ENCODE data around the gene ACRV1. TPM values are rescaled to one million over a fixed set of nuclear protein-coding genes. Genes with fewer than 3 reads are reported as not detected.

Gene ACRV1
- total and polyA plus RNA-seq, 2 of the 4 experiments (the other 2 are of a cell fraction) = not detected

- Histone ChIP-seq H3K18ac (ENCODE audit: low read depth, low read length) (no peak overlapping the region), H3K9me1 (ENCODE audit: insufficient read depth, low read length) (no peaks in the 10 kb centered on the region), H3K9ac (ENCODE audit: low read depth, low read length) (no peak overlapping the region), H3K56ac (ENCODE audit: extremely low read depth, insufficient read depth, low read length) (no peak overlapping the region), H4K91ac (ENCODE audit: insufficient read depth, low read depth, low read length) (no peak overlapping the region), H3K23ac (ENCODE audit: low read depth, low read length) (no peak overlapping the region), H2AFZ (replicated peaks; ENCODE audit: low read length, poor library complexity) (no peak overlapping the region), H3K4me1 (ENCODE audit: control insufficient read depth, insufficient read depth, low read length) (no peaks in the 10 kb centered on the region), H3K79me1 (ENCODE audit: low read depth in 1 of 2, low read length in 2 of 2) (peaks cover 3 to 8% of the 10 kb centered on the region in 2 experiments; a peak in 1 of 4 replicates), H3K4ac (ENCODE audit: low read depth, low read length) (no peak overlapping the region), H2BK20ac (ENCODE audit: low read depth, low read length) (no peak overlapping the region), H4K5ac (ENCODE audit: low read depth, low read length) (no peak overlapping the region), H3K27me3 (ENCODE audit: control insufficient read depth, insufficient read depth, low read length) (no peaks in the 10 kb centered on the region), H2BK5ac (ENCODE audit: low read depth, low read length, poor library complexity, severe bottlenecking) (no peak overlapping the region), H3K4me2 (ENCODE audit: low read depth, low read length) (no peak overlapping the region), H4K8ac (ENCODE audit: low read depth in 2 of 2, low read length in 2 of 2) (no peak overlapping the region), H2AK9ac (replicated peaks; ENCODE audit: low read depth, low read length, poor library complexity) (no peak overlapping the region), H2BK15ac (ENCODE audit: low read depth, low read length) (no peak overlapping the region), H3K27ac (ENCODE audit: insufficient read depth, low read length) (no peak overlapping the region), H2BK120ac (ENCODE audit: low read depth, low read length) (no peak overlapping the region), H4K20me1 (ENCODE audit: insufficient read depth, low read length) (no peaks in the 10 kb centered on the region), H2AK5ac (ENCODE audit: low read depth, low read length) (no peak overlapping the region), H3K9me3 (ENCODE audit: control insufficient read depth, insufficient read depth, low read length) (no peaks in the 10 kb centered on the region), H3K4me3 (ENCODE audit: insufficient read depth, low read depth, low read length) (no peak overlapping the region), H3K36me3 (ENCODE audit: control insufficient read depth, insufficient read depth, low read length) (peaks cover 11% of the 10 kb centered on the region), H3K14ac (replicated peaks; ENCODE audit: low read depth, low read length) (no peak overlapping the region)
- in situ Hi-C loops (cut with MboI; ENCODE audit: low sequenced_read_pairs) (no loop called here), intact Hi-C loops (cut with micrococcal nuclease) (no loop called here), dilution Hi-C loops (cut with HindIII; ENCODE audit: low sequenced_read_pairs, unreplicated experiment) (no loop called here)
- POLR2A ChIA-PET (ENCODE audit: unreplicated experiment) = no interaction called here
- no CpG with 5 or more reads among the region's 6 CpGs for WGBS, 2 experiments (ENCODE audit: extremely low coverage in 2 of 2, insufficient read length in 1 of 2)
- no peak for TF ChIP-seq FOS (IDR thresholded peaks at IDR 0.05; ENCODE audit: low read depth, low read length)
- TF ChIP-seq MAZ (IDR thresholded peaks at IDR 0.05; ENCODE audit: borderline replicate concordance, low read depth, low read length) = no peak
- TF ChIP-seq BHLHE40 (IDR thresholded peaks at IDR 0.05; ENCODE audit: low read depth, low read length) = no peak
- TF ChIP-seq RFX5 (IDR thresholded peaks at IDR 0.05; ENCODE audit: low read depth, low read length) = no peak
- TF ChIP-seq RAD21 (IDR thresholded peaks at IDR 0.05; ENCODE audit: low read length) = no peak
- TF ChIP-seq POLR2A (IDR thresholded peaks at IDR 0.05; ENCODE audit: low read depth, low read length) = no peak
- no peak for TF ChIP-seq CEBPB (IDR thresholded peaks at IDR 0.05; ENCODE audit: low read depth, low read length)
- CTCF ChIA-PET = no interaction called here
- ATAC-seq (ENCODE audit: low read depth) (no peak), DNase-seq (no peak)
- no TSS peak for BruUV-seq (replicated peaks)
These were observed 31.0 kb downstream of the ACRV1 start for GRCh38 chr11:125649465-125650166.
